Glutamatergic neuron (in vitro differentiated cells): ENCODE data around the gene MED1. TPM values are rescaled to one million over a fixed set of nuclear protein-coding genes. Genes with fewer than 3 reads are reported as not detected.
"Not testable (repeated sequence)": the region's sequence is repeated elsewhere in the genome, so short reads cannot be mapped to it uniquely, and the experiment has no call there.

ENCODE experiments used
- DNase-seq: peaks from one replicate; pipeline ENCODE4 v3.0.0; 2022
- H3K27ac Mint-ChIP-seq: one replicate; pipeline ENCODE4 v1.8.0; 2020; ENCODE audit warnings: mild to moderate bottlenecking, mixed read lengths, inconsistent platforms; ENCODE audit not compliant: unreplicated experiment
- H3K27me3 Mint-ChIP-seq: one replicate; pipeline ENCODE4 v1.8.0; 2020; ENCODE audit warnings: mild to moderate bottlenecking, moderate library complexity, mixed read lengths, inconsistent platforms; ENCODE audit not compliant: unreplicated experiment
- H3K36me3 Mint-ChIP-seq: one replicate; pipeline ENCODE4 v1.8.0; 2020; ENCODE audit warnings: mild to moderate bottlenecking, mixed read lengths, inconsistent platforms; ENCODE audit not compliant: unreplicated experiment
- H3K4me1 Mint-ChIP-seq: one replicate; pipeline ENCODE4 v1.8.0; 2020; ENCODE audit warnings: mild to moderate bottlenecking, low read depth, mixed read lengths, inconsistent platforms; ENCODE audit not compliant: unreplicated experiment
- H3K4me3 Mint-ChIP-seq: one replicate; pipeline ENCODE4 v1.8.0; 2020; ENCODE audit warnings: mild to moderate bottlenecking, mixed read lengths, inconsistent platforms; ENCODE audit not compliant: unreplicated experiment
- H3K9me3 Mint-ChIP-seq: one replicate; pipeline ENCODE4 v1.8.0; 2020; ENCODE audit warnings: mild to moderate bottlenecking, moderate library complexity, mixed read lengths, inconsistent platforms; ENCODE audit not compliant: unreplicated experiment
- CTCF ChIP-seq: fragments of 200-600 bp; sonication (generic); IDR thresholded peaks from one replicate; pipeline ENCODE4 v1.5.0; 2021; ENCODE audit not compliant: partially characterized antibody, unreplicated experiment
- total RNA-seq: library from RNA; stranded (reverse); fragmentation: NEBNext Ultra II Directional; extraction: Animal tissue kit (Norgen Biotek cat#: 25700); gene quantifications from one replicate; pipeline ENCODE4 v1.2.1, GENCODE V29; 2021; ENCODE audit not compliant: unreplicated experiment

The MED1 gene
- total RNA-seq, 1 donor from 2014 or later: 46.0 TPM

GRCh38 chr17:39376434-39376833, 74.6 kb downstream of the MED1 start:
- no peak for DNase-seq
- no peak for TF ChIP-seq CTCF
- H3K27ac Mint-ChIP-seq: no peak overlapping the region
- no peaks in the 10 kb centered on the region for H3K36me3 Mint-ChIP-seq
- H3K4me1 Mint-ChIP-seq: peaks cover 5% of the 10 kb centered on the region
- peaks cover 2% of the 10 kb centered on the region for H3K9me3 Mint-ChIP-seq
- no peak overlapping the region for H3K4me3 Mint-ChIP-seq
- no peaks in the 10 kb centered on the region for H3K27me3 Mint-ChIP-seq

- H3K4me3 Mint-ChIP-seq, H3K36me3 Mint-ChIP-seq, H3K27me3 Mint-ChIP-seq, H3K9me3 Mint-ChIP-seq, H3K4me1 Mint-ChIP-seq, H3K27ac Mint-ChIP-seq, DNase-seq: not testable (repeated sequence)
Observed at GRCh38 chr17:39367805-39368204, 83.3 kb downstream of the MED1 start.

- no peak for TF ChIP-seq CTCF
- DNase-seq: no peak
- H3K27ac Mint-ChIP-seq: no peak overlapping the region
Observed at GRCh38 chr17:39365872-39366271, 85.2 kb downstream of the MED1 start.

GRCh38 chr17:39365242-39365641, 85.8 kb downstream of the MED1 start:
- H3K27ac Mint-ChIP-seq: no peak overlapping the region

More at GRCh38 chr17:39365872-39366271, 85.2 kb downstream of the MED1 start:
- H3K4me3 Mint-ChIP-seq: no peak overlapping the region
- H3K27me3 Mint-ChIP-seq: peaks cover 2% of the 10 kb centered on the region
- no peaks in the 10 kb centered on the region for H3K4me1 Mint-ChIP-seq
- H3K9me3 Mint-ChIP-seq: peaks cover 2% of the 10 kb centered on the region
- no peaks in the 10 kb centered on the region for H3K36me3 Mint-ChIP-seq

GRCh38 chr17:39364236-39365025, 86.6 kb downstream of the MED1 start:
- Mint-ChIP-seq H3K4me1 (no peaks in the 10 kb centered on the region), H3K9me3 (peaks cover 2% of the 10 kb centered on the region), H3K36me3 (no peaks in the 10 kb centered on the region), H3K4me3 (no peak overlapping the region), H3K27ac (no peak overlapping the region), H3K27me3 (peaks cover 2% of the 10 kb centered on the region)
- no peak for DNase-seq
- no peak for TF ChIP-seq CTCF

More at GRCh38 chr17:39365242-39365641, 85.8 kb downstream of the MED1 start:
- Mint-ChIP-seq H3K9me3 (peaks cover 2% of the 10 kb centered on the region), H3K4me3 (no peak overlapping the region), H3K36me3 (no peaks in the 10 kb centered on the region), H3K4me1 (no peaks in the 10 kb centered on the region), H3K27me3 (peaks cover 2% of the 10 kb centered on the region)
- no peak for DNase-seq
- no peak for TF ChIP-seq CTCF
